Suprapubic skin (tissue), 4 donors: ENCODE results near the gene SAMD13.

Experiments
- CTCF ChIP-seq, 2 donors: fragments of 200-600 bp in 1 of 2; fragments of 450-650 bp in 1 of 2; sonication (generic) in 1 of 2; IDR thresholded peaks; one replicate each; pipeline ENCODE4 v1.5.1; 2016 to 2019; ENCODE audit warnings: antibody characterized with exemption in 2 of 2, mild to moderate bottlenecking in 1 of 2, moderate library complexity in 1 of 2
- POLR2A ChIP-seq, 2 donors: fragments of 450-650 bp; IDR thresholded peaks; one replicate each; pipeline ENCODE4 v1.6.1; 2017; ENCODE audit warnings: antibody characterized with exemption in 2 of 2, mild to moderate bottlenecking in 2 of 2, moderate library complexity in 2 of 2
- POLR2AphosphoS5 ChIP-seq, 3 donors: sonication (generic); formaldehyde crosslinking; IDR thresholded peaks; one replicate each; pipeline ENCODE4 v1.6.1; 2017; ENCODE audit warnings: antibody characterized with exemption in 3 of 3

GRCh38 chr1:84363019-84363418, 61.5 kb downstream of the SAMD13 start:
- TF ChIP-seq CTCF (IDR thresholded peaks at IDR 0.05) (no peak), POLR2A (IDR thresholded peaks at IDR 0.05) (no peak), POLR2AphosphoS5 (IDR thresholded peaks at IDR 0.05) (no peak)
